Endothelial cell of umbilical vein (primary cell): Measurements from ENCODE around the gene CSNK1D. TPM values are rescaled to one million over a fixed set of nuclear protein-coding genes. Genes with fewer than 3 reads are reported as not detected.

ENCODE experiments used
- BruUV-seq: library from RNA; stranded (reverse); fragments of 400-500 nt; replicated peaks from 2 replicates; lab custom pipeline; 2021; lab: Mats Ljungman, UMichigan
- CTCF ChIA-PET: fragments of 300-600, 350-600 bp; sonication (Branson Sonifier 250); formaldehyde crosslinking; loops from one replicate; lab custom pipeline; 2021; ENCODE audit warnings: antibody characterized with exemption, inconsistent platforms; lab: Charles Lee
- POLR2A ChIA-PET: fragments of 300-600, 350-600 bp; sonication (Branson Sonifier 250); formaldehyde crosslinking; loops from one replicate; lab custom pipeline; 2021; ENCODE audit warnings: antibody characterized with exemption, inconsistent platforms; lab: Charles Lee
- DNase-seq: peaks from one replicate; pipeline ENCODE4 v3.0.0-alpha.2; 2011; ENCODE audit warnings: low read depth, low spot score
- FAIRE-seq: peaks from 2 replicates; lab custom pipeline; 2011; peaks lifted over from hg19 to GRCh38; lab: Jason Lieb, UNC
- H2AFZ ChIP-seq: 2 replicates; pipeline ENCODE4 v1.6.0; 2012; ENCODE audit warnings: low read depth, low read length, control low read depth, inconsistent platforms
- H3K27ac ChIP-seq: 2 replicates; pipeline ENCODE4 v1.5.1; 2011; ENCODE audit warnings: low read depth, mild to moderate bottlenecking, control low read depth, low read length, moderate library complexity; ENCODE audit not compliant: insufficient read depth
- H3K27me3 ChIP-seq, 2 experiments: 2 replicates each; pipeline versions ENCODE4 v1.6.0 to v1.6.1; 2011; ENCODE audit warnings: low read length in 2 of 2, mixed read lengths in 1 of 2; ENCODE audit not compliant: control insufficient read depth in 2 of 2, insufficient read depth in 2 of 2
- H3K36me3 ChIP-seq, 2 experiments: 2 replicates in 1 of 2; 3 replicates in 1 of 2; pipeline ENCODE4 v1.5.1; 2011; ENCODE audit warnings: low read length in 2 of 2, mild to moderate bottlenecking in 1 of 2, moderate library complexity in 1 of 2; ENCODE audit not compliant: control insufficient read depth in 2 of 2, insufficient read depth in 2 of 2; ENCODE audit errors: extremely low read depth in 1 of 2
- H3K4me1 ChIP-seq: 3 replicates; pipeline ENCODE4 v1.5.1; 2011; ENCODE audit warnings: mild to moderate bottlenecking, low read length; ENCODE audit not compliant: control insufficient read depth, insufficient read depth; ENCODE audit errors: extremely low read depth
- H3K4me2 ChIP-seq: 2 replicates; pipeline ENCODE4 v1.6.1; 2011; ENCODE audit warnings: low read length, control low read depth, mixed read lengths; ENCODE audit not compliant: insufficient read depth
- H3K4me3 ChIP-seq, 3 experiments: fragments of 200-600 bp in 1 of 3; sonication (generic), shearing (Covaris generic) in 1 of 3; replicated peaks in 1 of 3; 2 replicates each; pipeline ENCODE4 v1.5.1; 2011 to 2016; ENCODE audit warnings: control low read depth in 3 of 3, low read length in 3 of 3, mild to moderate bottlenecking in 2 of 3, inconsistent platforms in 1 of 3, low read depth in 1 of 3, moderate library complexity in 1 of 3; ENCODE audit not compliant: insufficient read depth in 1 of 3
- H3K79me2 ChIP-seq: 2 replicates; pipeline ENCODE4 v1.6.0; 2012; ENCODE audit warnings: low read length, inconsistent platforms; ENCODE audit not compliant: control insufficient read depth, insufficient read depth
- H3K9ac ChIP-seq: replicated peaks from 2 replicates; pipeline ENCODE3; 2011; ENCODE audit warnings: low read length, control low read depth; ENCODE audit not compliant: insufficient read depth; ENCODE audit errors: extremely low read depth
- H3K9me1 ChIP-seq: replicated peaks from 3 replicates; pipeline ENCODE4 v1.6.0; 2011; ENCODE audit warnings: mild to moderate bottlenecking, low read length; ENCODE audit not compliant: control insufficient read depth, insufficient read depth; ENCODE audit errors: extremely low read depth
- H3K9me3 ChIP-seq: replicated peaks from 2 replicates; pipeline ENCODE4 v1.5.1; 2012; ENCODE audit warnings: low read length, inconsistent platforms; ENCODE audit not compliant: control insufficient read depth, insufficient read depth
- H4K20me1 ChIP-seq: replicated peaks from 2 replicates; pipeline ENCODE3; 2011; ENCODE audit warnings: mild to moderate bottlenecking, low read length; ENCODE audit not compliant: control insufficient read depth, insufficient read depth; ENCODE audit errors: extremely low read depth
- EZH2 ChIP-seq: IDR thresholded peaks from 2 replicates; pipeline ENCODE4 v1.6.1; 2012; ENCODE audit warnings: borderline replicate concordance, low read depth, mild to moderate bottlenecking, moderate library complexity, low read length, inconsistent platforms; ENCODE audit not compliant: severe bottlenecking
- FOS ChIP-seq: IDR thresholded peaks from 2 replicates; pipeline ENCODE4 v1.6.1; 2011; ENCODE audit warnings: mild to moderate bottlenecking, low read length, moderate library complexity, borderline replicate concordance; ENCODE audit not compliant: insufficient read depth
- GATA2 ChIP-seq: IDR thresholded peaks from 2 replicates; pipeline ENCODE4 v1.7.0; 2011; ENCODE audit warnings: low read depth, mild to moderate bottlenecking, moderate library complexity, mixed read lengths, low read length; ENCODE audit not compliant: insufficient read length, insufficient read depth
- JUN ChIP-seq: IDR thresholded peaks from 2 replicates; pipeline ENCODE4 v1.6.1; 2011; ENCODE audit warnings: borderline replicate concordance, low read depth; ENCODE audit not compliant: insufficient read length, insufficient read depth
- MYC ChIP-seq: IDR thresholded peaks from one replicate; pipeline ENCODE4 v1.6.1; 2011; ENCODE audit warnings: mild to moderate bottlenecking, low read depth, low read length
- POLR2A ChIP-seq: IDR thresholded peaks from 2 replicates; pipeline ENCODE4 v1.6.1; 2012; ENCODE audit warnings: low read depth, mild to moderate bottlenecking, control low read depth, low read length
- POLR2AphosphoS5 ChIP-seq: IDR thresholded peaks from 2 replicates; pipeline ENCODE4 v1.6.1; 2012; ENCODE audit warnings: low read depth, mild to moderate bottlenecking, control low read depth, low read length, moderate library complexity; ENCODE audit not compliant: insufficient read depth
- dilution Hi-C: fragments of 300-500 bp; cut with MboI; formaldehyde crosslinking; loops from one replicate; pipeline ENCODE4 v1.15.0; 2019; ENCODE audit warnings: low sequenced_read_pairs; ENCODE audit not compliant: extremely low pct_ligation_motif_present
- intact Hi-C: fragments of 100-400 bp; cut with micrococcal nuclease; formaldehyde crosslinking; loops from one replicate; pipeline ENCODE4 v1.10.0; 2022
- polyA plus RNA-seq, 4 experiments: library from polyadenylated mRNA; depleted of rRNA in 3 of 4; stranded (reverse) in 3 of 4; unstranded in 1 of 4; fragments of >200 nt; gene quantifications; 2 replicates each; pipeline versions ENCODE4 v1.2.1 to v1.2.3, GENCODE V29; 2011 to 2012; ENCODE audit warnings: missing spikeins in 1 of 4
- total RNA-seq: library from RNA; stranded (reverse); gene quantifications from 2 replicates; pipeline ENCODE4 v1.2.3, GENCODE V29; 2021
- TF ChIP-seq, protein P1 (sequence below): IDR thresholded peaks from 2 replicates; pipeline ENCODE4 v1.6.1; 2011; ENCODE audit not compliant: insufficient read depth, insufficient read length
- TF ChIP-seq, protein P2 (sequence below), 2 donors: IDR thresholded peaks; 1 replicate in 1 of 2; 2 replicates in 1 of 2; pipeline ENCODE4 v1.5.1; 2011; ENCODE audit warnings: low read length in 2 of 2, mild to moderate bottlenecking in 2 of 2, moderate library complexity in 2 of 2, control low read depth in 1 of 2, inconsistent platforms in 1 of 2, low read depth in 1 of 2; ENCODE audit not compliant: insufficient read depth in 1 of 2; ENCODE audit errors: extremely low read depth in 1 of 2

Gene CSNK1D
- total and polyA plus RNA-seq, 2 donors (not counting 3 experiments of a cell fraction or from before 2014, with no cell fraction given) = 127 to 155 TPM

DNA sequence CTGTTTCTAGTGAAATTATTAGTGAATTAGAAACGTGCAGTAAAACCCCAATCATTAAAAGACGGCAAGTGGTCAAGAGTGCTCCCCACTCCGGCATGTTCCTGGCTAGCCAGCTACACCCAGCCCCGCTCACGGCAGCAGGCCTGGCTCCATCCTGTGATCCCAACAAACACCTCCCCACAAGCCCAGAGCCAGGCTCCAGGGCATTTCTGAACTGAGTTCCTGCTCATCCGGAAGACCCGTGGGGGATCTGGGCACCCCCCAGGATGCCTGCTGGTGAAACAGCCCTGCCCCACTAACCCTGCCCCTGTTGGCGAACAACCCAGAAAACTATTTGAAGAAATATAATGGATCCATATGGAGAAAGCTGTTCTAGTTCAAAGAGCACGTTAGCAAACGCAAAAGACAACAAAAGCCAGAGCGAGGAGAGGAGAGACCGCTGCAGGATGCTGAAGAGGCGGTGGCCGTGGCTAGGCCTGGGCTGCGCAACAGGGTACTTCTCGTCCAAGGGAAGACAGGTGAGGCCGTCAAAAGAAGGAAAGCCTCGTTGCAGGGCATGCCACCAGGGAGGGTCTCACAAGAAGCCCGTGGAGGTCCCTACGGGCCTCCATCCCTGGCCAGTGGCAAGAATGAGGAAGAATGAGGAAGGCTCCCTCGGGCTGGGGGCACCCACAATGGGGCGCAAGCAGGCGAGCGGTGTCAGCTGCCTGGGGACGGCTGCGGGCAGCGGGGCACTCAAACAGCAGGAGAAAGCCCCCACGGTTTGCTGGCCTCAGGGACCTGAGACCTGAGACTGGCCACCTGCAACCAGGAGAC lies 25.4 kb downstream of the CSNK1D start:
- no TSS peak for BruUV-seq
- H3K4me3 ChIP-seq = no peak overlapping the region
- FAIRE-seq = no peak
- intact Hi-C loops = loop anchor here (10.0 kb wide), 1 partner anchor 167 kb away; the partner anchor contains the start of genes HEXD and OGFOD3
- DNase-seq = no peak
- H3K79me2 ChIP-seq = peaks cover 56% of the 10 kb centered on the region
- H3K27ac ChIP-seq = no peak overlapping the region
- no peak overlapping the region for H3K4me2 ChIP-seq
- no peak overlapping the region for H2AFZ ChIP-seq
- no peaks in the 10 kb centered on the region for H3K9me3 ChIP-seq
- POLR2A ChIA-PET = no interaction called here
- H4K20me1 ChIP-seq = peaks cover 2% of the 10 kb centered on the region
- H3K4me1 ChIP-seq = peaks cover 16% of the 10 kb centered on the region
- no peak overlapping the region for H3K9ac ChIP-seq
- CTCF ChIA-PET = interaction anchor here (1.2 kb wide), 1 partner anchor 42 kb away, joined by 6 read pairs; no protein-coding TSS in a partner anchor
- peaks cover 34 to 82% of the 10 kb centered on the region in 2 experiments for H3K36me3 ChIP-seq
- TF ChIP-seq FOS = no peak
- TF ChIP-seq, protein P1, sequence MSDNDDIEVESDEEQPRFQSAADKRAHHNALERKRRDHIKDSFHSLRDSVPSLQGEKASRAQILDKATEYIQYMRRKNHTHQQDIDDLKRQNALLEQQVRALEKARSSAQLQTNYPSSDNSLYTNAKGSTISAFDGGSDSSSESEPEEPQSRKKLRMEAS = no peak
- no peak for TF ChIP-seq MYC
- no peak for TF ChIP-seq JUN
- no peak for TF ChIP-seq GATA2
- no peak for TF ChIP-seq EZH2
- no peak for TF ChIP-seq POLR2A
- TF ChIP-seq, protein P2, sequence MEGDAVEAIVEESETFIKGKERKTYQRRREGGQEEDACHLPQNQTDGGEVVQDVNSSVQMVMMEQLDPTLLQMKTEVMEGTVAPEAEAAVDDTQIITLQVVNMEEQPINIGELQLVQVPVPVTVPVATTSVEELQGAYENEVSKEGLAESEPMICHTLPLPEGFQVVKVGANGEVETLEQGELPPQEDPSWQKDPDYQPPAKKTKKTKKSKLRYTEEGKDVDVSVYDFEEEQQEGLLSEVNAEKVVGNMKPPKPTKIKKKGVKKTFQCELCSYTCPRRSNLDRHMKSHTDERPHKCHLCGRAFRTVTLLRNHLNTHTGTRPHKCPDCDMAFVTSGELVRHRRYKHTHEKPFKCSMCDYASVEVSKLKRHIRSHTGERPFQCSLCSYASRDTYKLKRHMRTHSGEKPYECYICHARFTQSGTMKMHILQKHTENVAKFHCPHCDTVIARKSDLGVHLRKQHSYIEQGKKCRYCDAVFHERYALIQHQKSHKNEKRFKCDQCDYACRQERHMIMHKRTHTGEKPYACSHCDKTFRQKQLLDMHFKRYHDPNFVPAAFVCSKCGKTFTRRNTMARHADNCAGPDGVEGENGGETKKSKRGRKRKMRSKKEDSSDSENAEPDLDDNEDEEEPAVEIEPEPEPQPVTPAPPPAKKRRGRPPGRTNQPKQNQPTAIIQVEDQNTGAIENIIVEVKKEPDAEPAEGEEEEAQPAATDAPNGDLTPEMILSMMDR (IDR thresholded peaks at IDR 0.05; ENCODE audit: extremely low read depth in 1 of 2, insufficient read depth in 1 of 2, low read depth in 1 of 2, low read length in 2 of 2) = no peak
- TF ChIP-seq POLR2AphosphoS5 = no peak
- no peaks in the 10 kb centered on the region for H3K9me1 ChIP-seq
- dilution Hi-C loops = no loop called here
- no peaks in the 10 kb centered on the region for H3K27me3 ChIP-seq
